SK-MEL-5 (cell line): ENCODE data around the gene LINC00632. TPM values are rescaled to one million over a fixed set of nuclear protein-coding genes. Genes with fewer than 3 reads are reported as not detected.
"Not testable (repeated sequence)": the region's sequence is repeated elsewhere in the genome, so short reads cannot be mapped to it uniquely, and the experiment has no call there.

ENCODE experiments used
- DNase-seq: peaks from one replicate; pipeline ENCODE4 v3.0.0-alpha.2; 2016; ENCODE audit warnings: low read depth, low spot score
- in situ Hi-C: cut with HindIII; loops from 2 replicates; pipeline ENCODE4 v1.10.0; 2016; ENCODE audit warnings: low sequenced_read_pairs, high pct_unique_total_duplicates, low pct_unique_long_range_greater_than_20kb
- polyA plus RNA-seq, 2 experiments: library from polyadenylated mRNA; depleted of rRNA; stranded (reverse); fragments of >200 nt; gene quantifications; 2 replicates each; pipeline ENCODE4 v1.2.3, GENCODE V29; 2015
- total RNA-seq: library from RNA; depleted of rRNA; stranded (reverse); fragments of >200 nt; shearing (Covaris generic); gene quantifications from 2 replicates; pipeline ENCODE4 v1.2.3, GENCODE V29; 2014; rRNA removed

The LINC00632 gene
- total RNA-seq = 3.1 and 3.9 TPM in 2 replicates
- polyA plus RNA-seq (2015; cell fraction: cytosol; rRNA removed) = 3.5 and 7.1 TPM in 2 replicates
- polyA plus RNA-seq (2015; cell fraction: nucleus; rRNA removed) = 7.8 and 12.9 TPM in 2 replicates

DNA sequence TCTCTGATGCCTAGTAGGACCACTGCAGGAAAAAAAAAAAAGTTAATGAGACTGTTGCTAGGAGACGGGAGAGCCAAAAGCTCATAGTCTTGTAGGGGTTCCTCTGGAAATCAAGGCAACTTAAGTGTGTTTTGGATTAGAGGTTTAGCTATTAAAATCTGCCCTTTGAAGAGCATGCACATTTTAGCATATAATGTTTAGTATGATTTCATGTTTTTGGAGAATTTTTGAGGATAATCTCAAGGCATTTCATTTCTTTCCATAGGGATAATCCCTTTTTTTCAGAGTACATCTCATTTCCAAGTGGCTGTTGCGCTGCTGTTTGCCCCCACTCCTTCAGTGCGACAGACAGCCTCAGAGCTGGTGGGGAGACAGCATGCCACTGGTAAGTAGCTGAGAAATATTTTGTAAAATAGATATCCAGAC, at the start of gene LINC00632:
Gene LINC00632, plus strand, starts transcription at position 339 of the 426 bp plus-strand sequence.
- in situ Hi-C loops = no loop called here

DNA sequence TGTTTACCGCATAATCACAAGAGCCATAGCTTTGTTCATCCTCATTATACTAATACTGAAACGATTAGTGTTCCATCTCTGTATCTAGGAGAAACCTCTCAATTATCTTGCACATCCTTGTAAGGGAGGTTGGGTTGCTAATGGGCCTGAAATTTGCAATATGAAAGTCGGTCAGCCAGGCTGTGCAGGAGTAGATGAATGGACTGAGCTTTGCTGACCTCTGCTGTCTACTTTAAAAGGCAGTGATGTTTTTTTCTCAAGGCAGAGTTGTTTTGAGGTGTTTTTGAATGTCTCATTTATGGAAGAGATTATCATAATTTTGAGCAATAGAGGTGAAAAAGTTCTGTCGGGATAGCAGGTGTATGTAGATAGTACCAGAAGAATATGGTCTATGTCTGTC, 47.9 kb upstream of the LINC00632 start:
- in situ Hi-C loops = no loop called here
- peak; percentile 38 for DNase-seq

More for the DNA sequence above, at the start of gene LINC00632:
- peak; percentile 12 for DNase-seq

DNA sequence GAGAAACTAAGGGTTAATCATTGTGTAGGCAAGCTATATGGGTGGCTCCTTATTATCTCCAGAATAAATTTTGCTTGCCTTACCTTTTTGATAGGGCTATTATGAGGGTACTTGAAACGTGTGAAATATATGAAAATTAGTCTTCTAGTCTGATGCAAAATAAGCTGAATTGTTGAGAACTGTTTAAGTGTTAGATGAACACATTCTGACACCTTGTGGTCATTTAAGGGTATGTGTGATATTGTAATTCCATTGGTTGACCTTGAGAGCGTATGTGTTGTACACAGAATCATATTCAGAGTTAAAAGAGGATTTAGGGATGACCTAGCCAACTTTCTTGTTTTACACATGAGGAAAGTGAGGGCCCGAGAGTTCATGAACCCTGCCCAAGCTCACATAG, 44.6 kb upstream of the LINC00632 start:
- in situ Hi-C loops = no loop called here
- DNase-seq = peak; percentile 59

DNA sequence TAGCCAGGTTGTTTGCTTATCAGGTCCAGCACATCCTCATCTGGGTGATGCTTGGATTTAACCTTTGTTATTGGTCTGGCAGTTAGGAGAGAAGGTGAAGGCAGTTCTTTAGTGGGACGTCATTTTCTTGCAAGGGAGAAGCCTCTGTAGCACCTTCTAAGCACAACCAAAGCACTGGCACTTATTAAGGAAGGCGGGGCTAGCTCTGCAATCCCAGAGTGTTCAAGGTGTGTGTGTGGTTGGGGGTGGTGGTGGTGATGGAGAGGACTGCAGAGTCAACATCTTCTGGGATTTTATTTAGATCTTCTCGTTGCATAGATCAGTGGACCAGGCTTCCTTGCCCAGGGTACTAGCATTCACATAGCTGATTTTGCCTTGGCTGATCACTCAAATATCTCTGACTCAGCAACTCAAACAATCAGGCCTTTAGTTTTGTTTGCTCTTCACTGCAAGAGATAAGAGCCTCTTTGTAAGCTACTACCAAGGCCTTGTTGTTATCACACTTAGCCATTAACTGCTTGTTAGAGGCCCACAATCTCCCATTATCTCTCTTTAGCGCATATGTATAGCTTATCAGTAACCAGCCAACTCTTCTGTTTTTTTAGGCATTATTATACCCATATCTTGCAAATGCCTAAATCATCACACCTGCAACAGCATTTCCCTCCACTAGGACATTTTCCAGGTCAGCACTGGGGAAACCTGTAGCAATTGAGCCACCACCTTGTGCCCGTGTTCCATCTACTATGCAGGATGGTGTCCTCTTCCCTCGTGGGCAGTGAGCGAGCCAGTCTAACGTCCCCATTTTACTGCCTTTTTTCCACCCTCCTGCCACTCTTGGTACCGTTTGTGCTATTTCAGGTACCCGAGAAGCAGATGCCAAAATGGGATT, 36.5 kb upstream of the LINC00632 start:
- in situ Hi-C loops = no loop called here
- DNase-seq = peak; percentile 69

DNA sequence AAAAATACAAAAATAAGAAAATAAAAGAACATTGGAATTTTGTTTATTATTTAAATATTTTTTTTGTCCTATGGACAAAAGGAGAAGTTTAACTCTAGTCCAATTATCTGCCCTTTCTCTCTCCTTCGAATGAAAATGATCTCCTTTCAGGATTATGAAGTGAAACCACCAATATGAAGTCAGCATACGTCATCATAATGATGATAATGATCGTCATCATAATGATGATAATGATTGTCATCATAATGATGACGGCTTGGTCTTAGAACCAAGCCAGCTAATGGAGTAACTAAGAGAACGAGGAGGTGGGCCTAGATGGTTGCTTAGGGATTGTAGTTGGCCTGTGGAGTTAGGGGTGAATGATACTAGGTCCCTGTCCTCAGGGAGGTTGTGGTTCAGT, 21.9 kb upstream of the LINC00632 start:
- no peak for DNase-seq
- in situ Hi-C loops = no loop called here

DNA sequence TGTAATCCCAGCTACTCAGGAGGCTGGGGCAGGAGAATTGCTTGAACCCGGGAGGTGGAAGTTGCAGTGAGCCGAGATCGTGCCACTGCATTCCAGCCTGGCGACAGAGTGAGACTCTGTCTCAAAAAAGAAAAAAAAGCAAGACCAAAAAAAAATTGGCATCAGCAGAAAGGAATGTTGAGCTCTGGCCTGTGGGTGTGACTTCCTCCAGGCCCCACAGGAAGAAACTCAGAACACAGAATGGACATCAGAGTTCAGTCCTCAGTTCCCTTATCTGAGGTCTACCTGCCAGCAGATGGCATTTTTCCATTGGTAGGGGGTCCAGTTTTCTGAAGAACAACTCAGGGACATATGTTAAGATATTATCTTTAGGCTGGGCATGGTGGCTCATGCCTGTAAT, 18.0 kb upstream of the LINC00632 start:
- DNase-seq, in situ Hi-C loops: not testable (repeated sequence)

DNA sequence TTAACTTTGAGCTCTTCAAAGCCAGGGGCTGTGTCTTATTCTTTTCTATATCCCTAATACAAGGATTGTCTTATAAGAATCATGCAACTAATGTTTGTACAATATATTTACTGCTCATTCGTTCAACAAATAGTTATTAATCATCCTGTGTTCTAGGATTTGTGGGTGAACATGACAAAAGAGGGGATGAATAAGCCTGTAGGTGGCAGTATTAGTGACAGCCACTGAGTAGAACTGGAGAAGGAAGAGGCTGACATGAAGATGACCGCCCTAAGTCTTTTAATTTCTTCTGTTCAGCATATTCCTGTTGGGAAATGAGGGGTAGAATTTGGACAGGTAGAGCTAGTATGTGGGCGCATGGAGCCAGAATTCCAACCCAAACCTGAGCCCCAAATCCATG, 11.9 kb upstream of the LINC00632 start:
- peak; percentile 30 for DNase-seq

DNA sequence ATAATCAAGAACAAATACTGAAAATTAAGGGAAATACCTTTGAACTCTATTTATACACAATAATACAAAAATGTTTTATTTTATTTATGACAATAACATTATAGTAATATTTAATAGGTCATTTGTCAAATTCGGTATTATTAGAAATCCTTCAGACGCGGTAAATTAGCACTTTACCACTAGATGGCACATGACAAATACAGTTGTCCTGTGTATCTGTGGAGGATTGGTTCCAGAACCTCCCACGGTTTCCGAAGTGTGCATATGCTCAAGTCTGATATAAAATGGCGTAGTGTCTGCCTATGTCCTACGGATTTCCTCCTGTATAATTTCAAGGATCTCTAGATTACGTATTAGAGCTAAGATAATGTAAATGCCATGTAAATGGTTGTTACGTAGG, 8.1 kb upstream of the LINC00632 start:
- peak; percentile 63 for DNase-seq
- in situ Hi-C loops = no loop called here

More for the DNA sequence above, 11.9 kb upstream of the LINC00632 start:
- in situ Hi-C loops = no loop called here

DNA sequence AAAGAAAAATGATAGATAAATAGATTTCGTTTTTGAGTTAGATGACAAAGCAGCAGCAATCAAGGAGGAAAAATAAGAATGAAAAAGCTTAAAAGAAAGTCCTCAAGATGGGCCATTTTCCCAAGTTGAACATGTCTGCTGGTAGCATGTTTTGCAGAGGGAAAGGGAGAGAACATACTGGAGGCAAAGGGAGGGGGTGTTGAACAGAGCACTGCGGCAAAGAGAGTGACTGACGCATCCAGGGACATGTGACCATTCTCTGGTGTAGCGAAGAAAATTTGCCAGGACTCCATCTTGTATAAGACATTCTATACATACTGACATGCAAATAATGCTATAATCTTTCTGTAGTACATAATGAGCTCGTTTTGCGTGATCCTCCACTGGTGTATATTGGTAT, 1.2 kb downstream of the LINC00632 start:
- DNase-seq = peak; percentile 52
- in situ Hi-C loops = no loop called here

DNA sequence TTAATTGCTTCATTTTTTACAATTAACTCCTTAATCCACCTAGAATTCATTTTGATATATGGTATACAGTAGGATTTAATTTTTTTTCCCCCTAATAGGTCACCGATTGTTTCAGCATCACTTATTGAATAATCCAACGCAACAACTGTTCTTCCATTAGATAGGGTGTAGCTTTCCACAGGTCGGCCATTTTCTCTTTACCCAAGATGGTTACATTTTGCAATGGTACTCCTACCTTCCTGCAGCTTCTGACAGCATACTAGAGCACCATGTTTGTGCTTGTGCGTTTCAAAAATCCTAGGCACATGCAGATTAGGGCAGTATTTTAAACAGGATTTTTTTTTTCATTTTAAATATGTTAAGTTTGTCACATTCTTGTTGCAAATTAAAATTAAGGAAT, 2.3 kb downstream of the LINC00632 start:
- DNase-seq = no peak
- in situ Hi-C loops = no loop called here

DNA sequence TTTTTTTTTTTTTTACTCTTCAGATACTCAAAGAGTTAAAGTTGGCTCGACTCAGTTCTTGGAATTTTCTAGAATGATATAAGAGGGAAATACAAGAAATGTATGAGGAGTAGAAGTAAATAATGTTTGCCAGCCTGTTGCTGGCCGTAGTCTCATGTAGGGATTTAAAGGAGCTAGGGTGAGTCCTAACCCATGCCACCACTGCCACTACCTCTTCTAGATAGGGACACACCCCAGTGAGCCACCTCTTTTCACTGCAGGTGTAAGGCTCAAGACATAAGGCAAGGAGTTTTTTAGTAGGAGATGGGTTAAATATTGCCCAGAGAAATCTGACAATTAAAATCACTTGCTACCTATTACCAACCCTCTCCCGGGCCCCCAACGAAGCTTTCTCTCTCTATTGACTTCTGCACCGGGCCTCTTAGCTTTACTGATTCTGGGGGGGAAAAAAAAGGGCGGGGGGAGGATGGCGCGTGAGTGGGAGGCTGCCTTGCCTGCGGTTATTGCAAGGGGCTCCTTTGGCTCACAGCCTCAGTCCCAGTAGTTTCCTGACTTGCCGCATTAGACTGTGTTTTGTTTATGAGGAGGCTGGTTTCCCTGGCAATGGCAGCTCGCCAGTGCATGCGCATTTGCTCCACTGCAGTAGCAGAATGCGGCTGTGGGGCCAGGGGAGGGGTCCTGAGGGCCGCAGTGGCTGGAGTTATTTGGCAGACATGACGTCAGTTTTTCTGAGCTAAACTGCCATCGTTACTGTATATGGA, 3.0 kb downstream of the LINC00632 start:
- DNase-seq = peak; percentile 53

DNA sequence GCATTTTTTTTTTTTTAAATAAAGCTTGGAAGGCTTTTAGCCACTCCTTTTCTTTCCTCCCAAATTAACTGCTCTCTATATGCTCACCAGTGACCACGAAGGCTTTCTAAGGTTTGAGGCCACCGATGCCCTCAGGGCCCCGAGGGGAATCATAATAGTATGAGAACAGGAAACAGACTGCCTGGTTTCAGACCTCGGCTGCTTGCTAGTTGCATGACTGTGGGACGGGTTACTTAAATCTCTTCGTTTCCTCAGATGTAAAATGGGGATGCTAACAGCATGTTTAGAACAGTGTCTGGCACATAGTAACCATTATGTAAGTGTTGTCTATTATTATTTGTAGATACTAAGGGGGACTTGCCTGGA, 3.6 kb downstream of the LINC00632 start:
- in situ Hi-C loops = no loop called here
- no peak for DNase-seq

More for the DNA sequence above, 3.0 kb downstream of the LINC00632 start:
- in situ Hi-C loops = no loop called here

DNA sequence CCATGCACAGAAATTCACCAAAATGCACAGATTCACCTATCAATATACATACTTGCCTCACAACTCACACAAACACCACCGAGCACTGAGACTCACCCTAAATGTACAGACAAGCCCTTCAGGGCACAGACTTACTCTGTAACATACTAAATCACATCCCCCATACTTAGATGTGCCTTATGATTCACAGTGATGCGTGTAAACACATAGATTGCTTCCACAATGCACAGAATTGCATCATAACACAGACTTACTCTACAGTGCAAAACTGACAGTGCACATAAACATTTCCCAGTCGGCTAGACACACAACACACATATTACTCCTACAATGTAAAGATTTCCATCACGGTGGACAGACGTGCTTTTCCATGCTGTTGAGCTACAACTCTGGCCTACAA, 6.2 kb downstream of the LINC00632 start:
- in situ Hi-C loops = no loop called here
- no peak for DNase-seq

DNA sequence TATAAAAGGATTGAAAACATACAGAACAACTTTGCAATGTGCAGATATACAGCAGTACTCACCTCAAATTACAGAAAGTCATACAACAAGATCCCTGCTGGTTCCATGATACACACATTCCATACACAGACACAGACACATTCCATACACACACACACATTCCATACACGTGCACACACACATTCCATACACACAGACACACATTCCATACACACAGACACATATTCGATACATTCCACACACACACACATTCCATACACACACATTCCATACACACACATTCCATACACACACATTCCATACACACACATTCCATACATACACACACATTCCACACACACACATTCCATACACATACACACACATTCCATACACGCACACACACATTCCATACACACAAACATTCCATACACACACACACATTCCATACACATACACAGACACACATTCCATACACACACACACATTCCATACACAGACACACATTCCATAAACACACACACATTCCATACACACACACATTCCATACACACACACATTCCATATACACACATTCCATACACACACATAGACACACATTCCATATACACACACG, 13.7 kb downstream of the LINC00632 start:
- in situ Hi-C loops = no loop called here
- peak; percentile 3 for DNase-seq

DNA sequence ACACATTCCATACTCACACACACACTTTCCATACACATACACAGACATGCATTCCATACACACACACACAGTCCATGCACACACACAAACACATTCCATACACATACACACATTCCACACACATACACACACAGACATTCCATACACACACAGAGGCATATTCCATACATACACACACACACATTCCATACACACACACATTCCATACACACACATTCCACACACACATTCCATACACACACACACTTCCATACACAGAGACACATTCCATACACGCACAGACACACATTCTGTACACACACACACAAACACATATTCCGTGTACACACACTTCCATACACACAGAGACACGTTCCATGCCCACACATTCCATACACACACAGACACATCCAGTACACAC, 14.8 kb downstream of the LINC00632 start:
- in situ Hi-C loops = no loop called here
- DNase-seq = no peak

DNA sequence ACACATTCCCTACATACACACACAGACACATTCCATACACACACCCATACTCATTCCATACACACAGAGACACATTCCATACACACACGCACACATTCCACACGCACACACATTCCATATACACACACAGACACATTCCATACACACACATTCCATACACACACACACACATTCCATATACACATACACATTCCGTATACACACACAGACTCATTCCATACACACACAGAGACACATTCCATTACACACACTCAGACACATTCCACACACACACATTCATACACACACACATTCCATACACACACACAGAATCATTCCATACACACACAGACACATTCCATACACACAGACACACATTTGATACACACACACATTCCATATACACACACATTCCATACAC, 15.2 kb downstream of the LINC00632 start:
- DNase-seq = no peak

DNA sequence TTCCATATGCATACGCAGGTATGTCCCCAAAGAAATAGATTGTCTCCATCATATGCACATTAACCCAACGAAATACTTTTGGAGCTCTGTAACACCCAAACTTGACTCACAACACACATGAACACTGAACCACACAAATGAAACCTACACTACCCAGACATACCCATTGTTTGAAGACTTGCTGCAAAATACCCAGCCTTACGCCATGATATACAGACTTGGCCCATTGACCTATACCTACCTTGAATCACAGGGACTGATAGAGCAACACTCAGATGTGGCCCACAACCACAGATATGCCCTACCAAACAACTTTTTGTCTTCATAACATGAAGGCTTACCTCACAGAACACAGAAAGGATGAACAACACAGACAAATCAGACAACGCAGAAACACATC, 15.9 kb downstream of the LINC00632 start:
- in situ Hi-C loops = no loop called here
- DNase-seq = no peak

More for the DNA sequence above, 15.2 kb downstream of the LINC00632 start:
- in situ Hi-C loops = no loop called here

DNA sequence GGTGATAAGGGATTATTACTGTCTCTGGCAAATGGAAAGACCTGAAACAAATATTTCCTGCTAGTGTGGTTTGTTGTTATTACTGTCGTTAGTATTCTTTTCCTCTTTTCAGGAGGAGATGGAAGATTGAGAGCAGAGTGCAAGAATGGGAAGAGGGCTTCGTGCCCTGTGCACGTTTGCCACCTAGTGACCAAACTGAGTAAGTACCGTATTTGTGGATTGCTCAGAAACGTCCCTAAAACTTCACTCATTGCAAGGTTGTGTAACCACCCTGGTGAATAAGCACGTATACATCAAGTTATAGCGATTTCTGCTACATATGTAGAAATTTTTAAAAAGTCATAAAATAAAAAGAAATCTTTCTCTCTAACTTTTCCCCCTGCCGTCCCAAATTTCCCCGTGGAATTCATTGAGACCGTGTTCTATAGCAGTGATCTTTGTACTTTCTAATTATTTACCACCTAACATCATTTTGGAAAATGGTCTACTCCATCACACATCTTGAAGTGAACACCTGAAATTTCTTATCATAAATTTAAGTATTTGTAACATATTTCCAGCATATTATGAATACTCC, 24.3 kb downstream of the LINC00632 start:
- peak; percentile 56 for DNase-seq
- in situ Hi-C loops = no loop called here
